ENCODE measurements around the gene FAM162A. TPM values are rescaled to one million over a fixed set of nuclear protein-coding genes. Genes with fewer than 3 reads are reported as not detected.

FAM162A gene, protein sequence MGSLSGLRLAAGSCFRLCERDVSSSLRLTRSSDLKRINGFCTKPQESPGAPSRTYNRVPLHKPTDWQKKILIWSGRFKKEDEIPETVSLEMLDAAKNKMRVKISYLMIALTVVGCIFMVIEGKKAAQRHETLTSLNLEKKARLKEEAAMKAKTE
- total RNA-seq (2022; extraction: Qiagen RNA extraction), result 31.3 to 36.7 TPM (median 34.7 TPM) in 5 replicates

DNA sequence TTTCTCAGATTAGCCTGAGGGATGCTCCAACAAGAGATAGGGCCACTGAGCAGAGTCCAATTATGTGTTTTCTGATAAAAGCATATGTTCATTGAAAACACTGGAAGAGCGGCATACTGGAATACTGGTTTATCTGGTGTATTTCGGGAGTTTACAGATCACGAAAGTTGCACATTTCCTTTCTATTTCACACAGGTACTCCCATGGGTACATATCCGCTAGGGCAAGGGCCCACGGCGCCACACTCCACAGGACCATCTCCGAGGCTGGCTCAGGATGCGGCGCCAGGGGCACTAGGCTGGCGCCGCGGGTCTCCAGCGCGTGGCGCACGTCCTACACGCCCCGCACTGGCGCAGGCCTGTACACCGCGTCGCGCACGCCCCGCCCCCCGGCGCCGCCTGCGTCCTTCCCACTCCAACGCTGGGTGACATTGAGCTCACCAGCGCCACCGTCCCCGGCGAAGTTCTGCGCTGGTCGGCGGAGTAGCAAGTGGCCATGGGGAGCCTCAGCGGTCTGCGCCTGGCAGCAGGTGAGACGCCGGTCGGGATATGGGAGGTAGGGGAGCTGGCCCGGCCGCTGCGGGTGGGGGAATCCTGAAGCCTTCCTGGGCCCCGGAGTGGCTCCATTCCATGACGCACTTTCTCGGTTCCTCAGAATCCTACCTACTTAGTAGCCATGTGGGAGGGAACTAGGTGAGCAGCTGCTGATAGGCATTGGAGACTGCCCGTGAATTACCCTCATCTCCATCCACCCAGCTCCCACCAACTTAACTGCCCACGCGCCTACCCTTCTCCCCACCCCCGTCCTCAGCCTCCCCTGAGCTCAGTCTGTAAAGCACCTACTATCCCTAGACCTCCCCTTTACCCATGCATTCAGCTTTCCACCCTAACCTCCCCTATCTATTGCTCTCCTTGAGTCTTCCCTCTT is at the start of gene FAM162A:
Gene FAM162A (plus strand): TSS at position 412 of the 927 bp plus-strand sequence. CDS start 84 bp downstream, at position 496.

DNA sequence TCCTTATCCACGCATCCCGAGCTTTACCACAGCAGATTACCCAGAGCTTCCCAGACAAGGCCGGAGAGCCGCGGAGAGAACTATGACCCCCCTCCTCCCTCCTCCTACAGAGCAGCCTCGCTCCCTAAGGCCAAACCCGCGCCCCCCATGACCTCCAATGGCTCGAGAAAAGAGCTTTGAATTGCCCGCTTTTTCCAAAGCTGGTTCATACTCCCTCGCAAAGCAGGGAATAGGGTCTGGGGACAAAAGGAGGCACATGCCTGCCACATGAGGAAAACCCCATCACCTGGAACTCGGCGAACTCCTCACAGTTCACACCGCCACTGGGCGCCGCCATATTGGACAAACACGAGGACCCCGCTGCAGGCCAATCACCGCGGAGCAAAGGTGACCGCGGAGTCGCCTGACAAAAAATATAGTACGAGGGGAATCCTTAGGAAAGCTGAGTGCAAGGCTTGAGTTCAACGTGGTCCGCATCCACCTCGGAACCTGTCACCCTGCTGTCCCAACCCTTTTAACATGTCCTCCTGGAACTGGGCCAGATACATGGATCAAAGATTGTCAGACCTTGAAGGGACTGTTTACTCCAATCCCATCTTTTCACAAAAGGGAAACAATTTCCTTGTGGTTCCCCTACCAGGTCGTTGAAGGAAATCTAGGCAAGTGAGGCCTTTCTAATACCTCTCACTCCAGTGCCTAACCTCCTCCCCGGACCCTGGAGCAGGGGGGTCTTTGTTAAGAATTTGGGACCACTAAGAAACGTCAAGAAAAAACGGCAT is 905 bp upstream of the FAM162A start, which contains the start of gene MIX23:
Gene MIX23 (minus strand): TSS at position 344 of the 779 bp plus-strand sequence. CDS start 7 bp downstream, at position 337.

DNA sequence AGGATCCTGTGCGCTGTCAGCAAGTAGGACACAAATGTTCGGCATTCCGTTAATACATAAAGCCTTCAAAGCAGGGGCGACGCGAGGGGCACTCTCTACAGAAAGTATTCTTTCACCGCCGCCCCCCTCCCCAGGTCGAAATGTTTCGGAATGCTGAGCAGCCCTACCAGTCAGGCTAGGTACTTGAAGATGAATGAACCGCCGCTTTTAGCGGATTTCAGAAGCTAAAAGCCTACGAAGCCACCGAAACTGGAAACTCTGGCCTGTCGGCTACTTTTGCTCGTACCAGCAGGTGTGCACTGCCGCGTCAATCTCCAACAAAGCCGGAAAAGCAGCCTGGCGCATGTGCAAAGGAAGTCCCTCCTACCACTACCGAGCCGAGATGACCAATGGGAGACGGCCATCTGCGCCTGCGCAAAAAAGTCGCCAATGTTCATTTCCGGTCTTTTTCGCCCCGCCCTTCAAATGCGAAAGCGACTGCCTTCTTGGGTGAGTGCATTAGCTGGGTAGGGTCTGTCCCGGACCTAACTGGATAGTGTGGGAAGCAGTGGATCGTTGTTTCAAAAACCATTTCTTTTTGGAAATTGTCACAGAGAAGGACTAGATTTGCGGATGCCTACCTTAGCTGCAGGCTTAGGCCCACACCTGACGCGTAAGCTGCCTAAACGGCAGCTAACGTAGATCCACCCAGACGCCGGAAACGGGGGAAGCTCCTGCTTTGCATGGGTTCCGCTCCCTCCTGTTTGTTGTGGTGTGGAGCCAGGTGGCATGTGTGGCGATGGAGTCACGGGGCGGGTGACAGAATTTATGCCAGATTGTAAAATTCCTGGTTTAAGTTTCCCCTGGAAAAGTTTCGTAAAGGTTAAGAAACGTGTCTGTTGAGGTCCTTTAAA is 32.0 kb downstream of the FAM162A start, which contains the start of gene WDR5B:
Gene WDR5B (minus strand): TSS at position 301 of the 893 bp plus-strand sequence. CDS start 534 bp downstream, outside the sequence.

Other genes starting within 250 kb of the FAM162A start
- not detected in 5 replicates for gene CASR, start 200.5 kb upstream of the FAM162A start, total RNA-seq (2022; extraction: Qiagen RNA extraction)
- gene CSTA, start 58.9 kb upstream of the FAM162A start, total RNA-seq (2022; extraction: Qiagen RNA extraction), result 0.93 to 1.4 TPM (median 1.1 TPM) in 5 replicates
- 42.8 to 76.4 TPM (median 50.1 TPM) in 5 replicates for gene MIX23, start 951 bp upstream of the FAM162A start, total RNA-seq (2022; extraction: Qiagen RNA extraction)
- gene WDR5B, start 31.9 kb downstream of the FAM162A start, total RNA-seq (2022; extraction: Qiagen RNA extraction), result 2.5 to 3.7 TPM (median 3.4 TPM) in 5 replicates
- 54.3 to 67.7 TPM (median 63.5 TPM) in 5 replicates for gene KPNA1, start 130.8 kb downstream of the FAM162A start, total RNA-seq (2022; extraction: Qiagen RNA extraction)
- 5.1 to 6.1 TPM (median 5.5 TPM) in 5 replicates for gene PARP9, start 180.1 kb downstream of the FAM162A start, total RNA-seq (2022; extraction: Qiagen RNA extraction)
- 7.2 to 9.0 TPM (median 8.1 TPM) in 5 replicates for gene DTX3L, start 180.2 kb downstream of the FAM162A start, total RNA-seq (2022; extraction: Qiagen RNA extraction)
- not detected in 5 replicates for gene PARP15, start 193.5 kb downstream of the FAM162A start, total RNA-seq (2022; extraction: Qiagen RNA extraction)